Kidney (tissue), 14 donors: ENCODE results near the gene EPHB3. TPM values are rescaled to one million over a fixed set of nuclear protein-coding genes. Genes with fewer than 3 reads are reported as not detected.

Source experiments
- DNase-seq, 5 donors: peaks; one replicate each; pipeline ENCODE4 v3.0.0-alpha.2; 2013 to 2020
- FAIRE-seq: peaks from 2 replicates; lab custom pipeline; 2012; peaks lifted over from hg19 to GRCh38; lab: Jason Lieb, UNC
- H3K27ac ChIP-seq, 2 donors: one replicate each; pipeline ENCODE4 v1.7.0; 2013; ENCODE audit warnings: low read depth in 2 of 2, low read length in 2 of 2, inconsistent platforms in 1 of 2
- H3K27me3 ChIP-seq: one replicate; pipeline ENCODE4 v1.7.1; 2013; ENCODE audit warnings: low read length, inconsistent platforms; ENCODE audit not compliant: control insufficient read depth, insufficient read depth
- H3K36me3 ChIP-seq, 3 donors: one replicate each; pipeline versions ENCODE4 v1.7.0 to v1.7.1; 2013; ENCODE audit warnings: low read length in 3 of 3, control low read depth in 1 of 3, inconsistent platforms in 1 of 3; ENCODE audit not compliant: insufficient read depth in 3 of 3, control insufficient read depth in 2 of 3
- H3K4me1 ChIP-seq, 3 donors: one replicate each; pipeline versions ENCODE4 v1.7.0 to v1.7.1; 2013; ENCODE audit warnings: low read length in 3 of 3, inconsistent platforms in 1 of 3, low read depth in 1 of 3; ENCODE audit not compliant: control insufficient read depth in 2 of 3, insufficient read depth in 2 of 3
- H3K4me3 ChIP-seq, 3 donors: one replicate each; pipeline versions ENCODE4 v1.7.0 to v1.8.1; 2013; ENCODE audit warnings: low read length in 3 of 3, control low read depth in 1 of 3, inconsistent platforms in 1 of 3
- H3K9ac ChIP-seq, 3 donors: one replicate each; pipeline versions ENCODE4 v1.7.0 to v1.7.1; 2013; ENCODE audit warnings: low read length in 3 of 3, control low read depth in 1 of 3, inconsistent platforms in 1 of 3
- H3K9me3 ChIP-seq, 3 donors: one replicate each; pipeline versions ENCODE4 v1.7.0 to v1.7.1; 2013; ENCODE audit warnings: low read length in 3 of 3, control low read depth in 1 of 3, inconsistent platforms in 1 of 3; ENCODE audit not compliant: control insufficient read depth in 2 of 3, insufficient read depth in 1 of 3
- CTCF ChIP-seq: IDR thresholded peaks from 3 replicates; pipeline ENCODE4 v1.5.1; 2012; ENCODE audit warnings: mild to moderate bottlenecking, moderate library complexity, borderline replicate concordance; ENCODE audit not compliant: insufficient read depth; ENCODE audit errors: extremely low read depth
- intact Hi-C: fragments of 100-400 bp; cut with DNase I; formaldehyde crosslinking; loops from one replicate; pipeline ENCODE4 v1.11.1; 2022
- polyA plus RNA-seq: library from polyadenylated mRNA; stranded (reverse); fragments of 350-450 nt; fragmentation: Illumina TruSeq; extraction: RNeasy Lipid Tissue Mini Kit (QIAGEN cat#74804); gene quantifications from one replicate; pipeline ENCODE4 v1.2.3, GENCODE V29; 2014; ENCODE audit warnings: low read depth, low replicate concordance; ENCODE audit not compliant: insufficient read depth
- total RNA-seq: library from RNA; stranded (reverse); fragmentation: NEBNext Ultra II Directional; extraction: Animal tissue kit (Norgen Biotek cat#: 25700); gene quantifications from one replicate; pipeline ENCODE4 v1.2.1, GENCODE V29; 2021
- donor health status: control.
- donor health status: control.
- donor health status: control.
- donor health status: control.
- donor health status: control.
- donor health status: DM: yes; HTN: yes; CAD: no.
- donor health status: Normal renal cell carcinoma (clear cell type).

The EPHB3 gene
- total and polyA plus RNA-seq, 2 donors from 2014 or later, result 1.4 to 3.8 TPM

DNA sequence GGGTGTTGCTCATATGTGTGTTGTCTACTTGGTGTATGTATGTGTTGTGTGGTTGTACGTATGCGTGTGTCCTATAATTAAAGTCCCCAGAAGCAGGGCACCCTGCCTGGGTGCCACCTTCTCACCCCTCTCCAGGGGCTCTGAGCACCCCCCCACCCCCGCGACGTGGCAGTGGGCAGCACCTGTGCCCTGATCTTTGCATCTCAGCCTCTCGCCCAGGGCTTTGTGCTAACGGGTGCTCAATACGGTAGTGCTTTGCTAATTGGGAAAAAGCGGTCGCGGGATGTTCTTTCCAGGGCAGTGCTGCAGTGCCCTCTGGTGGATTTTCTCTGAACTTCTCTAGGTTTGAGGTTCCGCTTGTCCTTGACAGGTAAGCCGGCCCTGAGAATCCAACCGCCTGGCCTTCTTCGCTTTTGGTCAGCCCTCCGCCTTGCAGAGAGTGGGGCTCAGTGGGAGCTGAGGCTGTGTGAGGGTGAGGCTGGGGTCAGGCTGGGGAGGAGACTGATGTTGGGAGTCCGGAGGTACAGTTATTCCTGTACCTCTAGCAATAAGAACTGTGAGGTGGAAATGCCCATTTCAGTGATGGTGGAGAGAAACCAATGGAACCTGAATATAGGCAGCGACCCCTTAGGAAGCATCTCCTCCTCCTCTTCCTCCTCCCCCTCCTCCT, 17.6 kb upstream of the EPHB3 start:
- intact Hi-C loops, result loop anchor here (10.0 kb wide), 1 partner anchor 169 kb away; the partner anchor contains the start of gene THPO
- Histone ChIP-seq H3K4me3 (no peak overlapping the region), H3K36me3 (no peaks in the 10 kb centered on the region), H3K27me3 (no peaks in the 10 kb centered on the region), H3K9ac (no peak overlapping the region), H3K4me1 (peaks cover 0 to 2% (median 0%) of the 10 kb centered on the region in 3 donors), H3K27ac (no peak overlapping the region), H3K9me3 (no peaks in the 10 kb centered on the region)
- FAIRE-seq (no peak), DNase-seq (peak in 4 of 5 donors; percentile 90 to 94 (median 91))
- TF ChIP-seq CTCF, result peak; percentile 83

- TF ChIP-seq CTCF, result no peak
- intact Hi-C loops, result loop anchor here (10.0 kb wide), 1 partner anchor 170 kb away; the partner anchor contains the start of gene THPO
- Histone ChIP-seq H3K4me3 (no peak overlapping the region), H3K9me3 (no peaks in the 10 kb centered on the region), H3K4me1 (peaks cover 0 to 2% (median 0%) of the 10 kb centered on the region in 3 donors), H3K27me3 (no peaks in the 10 kb centered on the region), H3K27ac (no peak overlapping the region), H3K9ac (no peak overlapping the region), H3K36me3 (no peaks in the 10 kb centered on the region)
- DNase-seq, result no peak
- FAIRE-seq, result no peak
Observed at GRCh38 chr3:184544513-184544861, 17.1 kb upstream of the EPHB3 start.

GRCh38 chr3:184545769-184546168, 15.8 kb upstream of the EPHB3 start:
- H3K27me3 ChIP-seq, result no peaks in the 10 kb centered on the region
- FAIRE-seq (no peak), DNase-seq (peak in 1 of 5 donors; percentile 9)
- no peak for TF ChIP-seq CTCF
- no peak overlapping the region for H3K9ac ChIP-seq
- intact Hi-C loops, result loop anchor here (10.0 kb wide), 1 partner anchor 171 kb away; the partner anchor contains the start of gene THPO
- no peaks in the 10 kb centered on the region for H3K9me3 ChIP-seq
- H3K4me1 ChIP-seq, result peaks cover 0 to 2% (median 0%) of the 10 kb centered on the region in 3 donors
- H3K36me3 ChIP-seq, result no peaks in the 10 kb centered on the region
- H3K4me3 ChIP-seq, result no peak overlapping the region
- no peak overlapping the region for H3K27ac ChIP-seq
